GM19035 (cell line): ENCODE measurements around the gene REEP6.

Experiments used
- ATAC-seq: cut with Tn5 transposase; IDR thresholded peaks from one replicate; pipeline ENCODE4 v1.9.1; 2021; ENCODE audit not compliant: unreplicated experiment

REEP6 gene

GRCh38 chr19:1456121-1456900 lies 34.7 kb upstream of the REEP6 start:
- no peak for ATAC-seq

- ATAC-seq, result no peak
These were observed 33.8 kb upstream of the REEP6 start for GRCh38 chr19:1457031-1457739.

DNA sequence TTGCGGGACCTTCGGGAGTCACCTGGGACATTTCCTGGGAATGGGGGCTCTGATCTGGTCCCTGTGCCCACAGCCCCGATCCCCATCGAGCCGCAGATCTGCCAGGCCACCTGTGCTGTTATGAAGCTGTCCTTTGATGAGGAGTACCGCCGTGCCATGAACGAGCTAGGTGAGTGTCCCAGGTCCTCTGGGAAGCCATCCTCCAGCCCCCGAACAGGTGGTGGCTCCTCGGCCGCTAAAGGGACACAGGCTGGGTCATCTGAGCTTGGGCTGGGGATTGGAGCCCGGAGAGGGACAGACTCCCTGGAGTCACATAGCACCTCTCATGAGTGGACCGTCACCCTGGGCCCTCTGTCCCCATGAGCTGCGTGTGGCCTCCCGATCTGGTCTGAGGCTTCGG lies 33.1 kb upstream of the REEP6 start:
- no peak for ATAC-seq

DNA sequence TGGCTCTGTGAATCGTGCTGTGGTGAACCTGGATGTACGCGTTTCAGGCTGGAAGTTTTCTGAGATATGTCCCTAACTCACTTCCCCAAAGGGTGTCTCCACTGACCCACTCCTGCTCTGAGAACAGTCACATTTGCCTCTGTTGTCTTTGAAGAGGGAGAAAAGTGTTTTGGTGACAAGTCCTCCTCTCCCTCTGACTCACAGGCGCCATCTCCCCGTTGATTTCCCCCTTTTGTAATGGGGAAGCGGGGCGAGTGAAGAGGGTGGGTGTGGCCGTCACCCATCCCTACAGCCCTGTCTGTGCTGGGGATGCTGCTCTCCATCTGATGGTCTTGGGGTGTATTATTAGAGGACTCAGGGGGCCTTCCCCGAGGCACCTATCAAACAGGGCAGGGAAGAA lies 31.5 kb upstream of the REEP6 start:
- ATAC-seq, result no peak

- no peak for ATAC-seq
These were observed 30.7 kb upstream of the REEP6 start for GRCh38 chr19:1460033-1460995.

- no peak for ATAC-seq
These were observed 29.1 kb upstream of the REEP6 start for GRCh38 chr19:1461862-1462261.

DNA sequence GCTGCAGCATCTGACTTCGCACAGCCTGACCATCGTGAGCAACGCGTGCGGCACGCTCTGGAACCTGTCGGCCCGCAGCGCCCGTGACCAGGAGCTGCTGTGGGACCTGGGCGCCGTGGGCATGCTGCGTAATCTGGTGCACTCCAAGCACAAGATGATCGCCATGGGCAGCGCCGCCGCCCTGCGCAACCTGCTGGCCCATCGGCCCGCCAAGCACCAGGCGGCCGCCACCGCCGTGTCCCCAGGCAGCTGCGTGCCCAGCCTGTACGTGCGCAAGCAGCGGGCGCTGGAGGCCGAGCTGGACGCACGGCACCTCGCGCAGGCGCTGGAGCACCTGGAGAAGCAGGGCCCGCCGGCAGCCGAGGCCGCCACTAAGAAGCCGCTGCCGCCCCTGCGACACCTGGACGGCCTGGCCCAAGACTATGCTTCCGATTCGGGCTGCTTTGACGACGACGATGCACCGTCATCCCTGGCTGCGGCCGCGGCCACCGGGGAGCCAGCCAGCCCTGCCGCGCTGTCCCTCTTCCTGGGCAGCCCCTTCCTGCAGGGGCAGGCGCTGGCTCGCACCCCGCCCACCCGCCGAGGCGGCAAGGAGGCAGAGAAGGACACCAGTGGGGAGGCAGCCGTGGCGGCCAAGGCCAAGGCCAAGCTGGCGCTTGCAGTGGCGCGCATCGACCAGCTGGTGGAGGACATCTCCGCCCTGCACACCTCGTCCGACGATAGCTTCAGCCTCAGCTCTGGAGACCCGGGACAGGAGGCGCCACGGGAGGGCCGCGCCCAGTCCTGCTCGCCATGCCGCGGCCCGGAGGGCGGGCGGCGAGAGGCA lies 25.6 kb upstream of the REEP6 start:
- ATAC-seq, result no peak

DNA sequence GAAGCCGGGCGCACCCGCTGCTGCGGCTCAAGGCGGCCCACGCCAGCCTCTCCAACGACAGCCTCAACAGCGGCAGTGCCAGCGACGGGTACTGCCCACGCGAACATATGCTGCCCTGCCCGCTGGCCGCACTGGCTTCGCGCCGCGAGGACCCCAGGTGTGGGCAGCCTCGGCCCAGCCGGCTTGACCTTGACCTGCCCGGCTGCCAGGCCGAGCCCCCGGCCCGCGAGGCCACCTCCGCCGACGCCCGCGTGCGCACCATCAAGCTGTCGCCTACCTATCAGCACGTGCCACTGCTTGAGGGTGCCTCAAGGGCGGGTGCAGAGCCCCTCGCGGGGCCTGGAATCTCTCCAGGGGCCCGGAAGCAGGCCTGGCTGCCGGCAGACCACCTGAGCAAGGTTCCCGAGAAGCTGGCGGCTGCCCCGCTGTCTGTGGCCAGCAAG lies 24.9 kb upstream of the REEP6 start:
- ATAC-seq, result no peak

GRCh38 chr19:1466461-1467214 lies 24.3 kb upstream of the REEP6 start:
- no peak for ATAC-seq

GRCh38 chr19:1467215-1467489 lies 23.8 kb upstream of the REEP6 start:
- no peak for ATAC-seq

- no peak for ATAC-seq
These were observed 23.3 kb upstream of the REEP6 start for GRCh38 chr19:1467490-1468273.

- no peak for ATAC-seq
These were observed 22.6 kb upstream of the REEP6 start for GRCh38 chr19:1468274-1468820.

GRCh38 chr19:1468821-1469254 lies 22.1 kb upstream of the REEP6 start:
- no peak for ATAC-seq

GRCh38 chr19:1469255-1470054 lies 21.5 kb upstream of the REEP6 start:
- ATAC-seq, result no peak

GRCh38 chr19:1470055-1470304 lies 21.0 kb upstream of the REEP6 start:
- no peak for ATAC-seq

DNA sequence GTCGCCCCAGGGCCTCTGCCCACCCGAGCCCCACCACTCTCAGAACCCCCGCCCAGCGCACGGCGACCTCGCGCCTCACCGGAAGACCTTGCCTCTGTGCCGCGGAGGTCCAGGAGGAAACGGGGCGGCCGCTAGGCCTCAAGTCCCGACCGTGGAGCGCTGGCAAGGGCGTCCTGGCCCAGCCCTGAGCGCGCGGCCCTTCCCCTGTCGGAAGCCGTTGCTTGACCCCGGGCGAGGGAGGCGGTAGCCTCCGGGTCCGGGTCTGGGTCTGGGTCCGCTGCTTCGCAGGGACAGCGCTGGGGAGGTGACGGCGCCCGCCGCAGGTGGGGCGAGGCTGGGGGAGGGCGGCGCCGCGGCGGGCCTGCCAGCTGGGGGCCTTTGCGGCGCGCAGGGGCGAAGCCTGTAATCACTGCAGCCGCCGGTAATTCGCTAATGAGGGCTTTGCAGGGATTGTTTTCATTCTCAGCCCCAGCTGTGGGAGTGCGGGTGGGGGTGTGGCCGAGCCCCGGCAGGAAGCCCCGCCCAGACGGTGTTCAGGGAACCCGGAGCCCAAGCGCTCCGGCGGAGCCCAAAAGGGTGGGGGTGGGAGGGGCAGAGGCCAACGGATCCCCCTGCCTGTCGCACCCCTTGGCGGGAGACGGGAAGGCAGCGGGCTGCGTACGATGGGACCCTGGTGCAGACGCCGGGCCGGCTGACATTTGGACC lies 20.5 kb upstream of the REEP6 start:
- no peak for ATAC-seq

GRCh38 chr19:1471010-1471514 lies 19.9 kb upstream of the REEP6 start:
- ATAC-seq, result no peak
